ENCODE measurements around the gene TPP2. TPM values are rescaled to one million over a fixed set of nuclear protein-coding genes. Genes with fewer than 3 reads are reported as not detected.

TPP2 gene
- total RNA-seq, 2 donors from 2014 or later = 64.2 to 80.6 TPM

GRCh38 chr13:102694937-102695336 is 98.2 kb downstream of the TPP2 start, which contains the start of gene METTL21C:
METTL21C (minus strand) TSS chr13:102695044; CDS start chr13:102694498, 546 bp downstream.
- no peak for DNase-seq
- Histone ChIP-seq H3K9ac (ENCODE audit: extremely low read depth, low read length, poor library complexity, severe bottlenecking) (no peak within 1 kb of the TSS), H3K9me3 (ENCODE audit: control insufficient read depth, low read length) (peaks cover 26% of the 10 kb centered on the region), H3K27ac (ENCODE audit: low read depth, low read length) (no peak within 1 kb of the TSS), H3K36me3 (ENCODE audit: control insufficient read depth, insufficient read depth, low read length) (no peaks in the 10 kb centered on the region), H3K27me3 (ENCODE audit: control insufficient read depth, insufficient read depth, low read length, poor library complexity, severe bottlenecking) (no peaks in the 10 kb centered on the region), H3K4me3 (ENCODE audit: low read length) (no peak within 1 kb of the TSS), H3K4me1 (ENCODE audit: control insufficient read depth, insufficient read depth, low read length) (peaks cover 3% of the 10 kb centered on the region)
- WGBS, 2 experiments (ENCODE audit: insufficient coverage in 1 of 2, insufficient read length in 1 of 2) = 88 to 92% methylated on average over 6 of the region's 6 CpGs
- TF ChIP-seq CTCF (conservative IDR thresholded peaks at IDR 0.05) = no peak
- Mint-ChIP-seq H3K9me3 (peaks cover 18% of the 10 kb centered on the region), H3K4me3 (no peak within 1 kb of the TSS), H3K27ac (no peak within 1 kb of the TSS), H3K4me1 (peaks cover 16% of the 10 kb centered on the region), H3K36me3 (ENCODE audit: low read depth) (no peaks in the 10 kb centered on the region), H3K27me3 (ENCODE audit: insufficient read depth) (peaks cover 3% of the 10 kb centered on the region)

- peaks cover 18% of the 10 kb centered on the region for H3K9me3 Mint-ChIP-seq
- H3K27me3 Mint-ChIP-seq (ENCODE audit: insufficient read depth) = peaks cover 3% of the 10 kb centered on the region
- peaks cover 16% of the 10 kb centered on the region for H3K4me1 Mint-ChIP-seq
- peaks cover 26% of the 10 kb centered on the region for H3K9me3 ChIP-seq (ENCODE audit: control insufficient read depth, low read length)
- TF ChIP-seq CTCF (conservative IDR thresholded peaks at IDR 0.05) = no peak
- H3K4me3 Mint-ChIP-seq = no peak overlapping the region
- H3K36me3 ChIP-seq (ENCODE audit: control insufficient read depth, insufficient read depth, low read length) = no peaks in the 10 kb centered on the region
- no peak overlapping the region for H3K27ac ChIP-seq (ENCODE audit: low read depth, low read length)
- no peak for DNase-seq
- H3K4me3 ChIP-seq (ENCODE audit: low read length) = no peak overlapping the region
- H3K27ac Mint-ChIP-seq = no peak overlapping the region
- no peaks in the 10 kb centered on the region for H3K36me3 Mint-ChIP-seq (ENCODE audit: low read depth)
- no peak overlapping the region for H3K9ac ChIP-seq (ENCODE audit: extremely low read depth, low read length, poor library complexity, severe bottlenecking)
- 94 to 95% methylated on average over 3 to 4 of the region's 4 CpGs for WGBS, 2 experiments (ENCODE audit: insufficient coverage in 1 of 2, insufficient read length in 1 of 2)
- no peaks in the 10 kb centered on the region for H3K27me3 ChIP-seq (ENCODE audit: control insufficient read depth, insufficient read depth, low read length, poor library complexity, severe bottlenecking)
- H3K4me1 ChIP-seq (ENCODE audit: control insufficient read depth, insufficient read depth, low read length) = peaks cover 3% of the 10 kb centered on the region
Measured at GRCh38 chr13:102696465-102696864, 99.7 kb downstream of the TPP2 start.

- no peak for DNase-seq
- no peak overlapping the region for H3K4me3 Mint-ChIP-seq
- WGBS, 2 experiments (ENCODE audit: insufficient coverage in 1 of 2, insufficient read length in 1 of 2) = 86 to 100% methylated on average over 1 to 6 of the region's 6 CpGs
- H3K9me3 Mint-ChIP-seq = peaks cover 18% of the 10 kb centered on the region
- Histone ChIP-seq H3K36me3 (ENCODE audit: control insufficient read depth, insufficient read depth, low read length) (no peaks in the 10 kb centered on the region), H3K9me3 (ENCODE audit: control insufficient read depth, low read length) (peaks cover 26% of the 10 kb centered on the region), H3K27me3 (ENCODE audit: control insufficient read depth, insufficient read depth, low read length, poor library complexity, severe bottlenecking) (no peaks in the 10 kb centered on the region), H3K9ac (ENCODE audit: extremely low read depth, low read length, poor library complexity, severe bottlenecking) (no peak overlapping the region), H3K27ac (ENCODE audit: low read depth, low read length) (no peak overlapping the region), H3K4me3 (ENCODE audit: low read length) (no peak overlapping the region), H3K4me1 (ENCODE audit: control insufficient read depth, insufficient read depth, low read length) (no peaks in the 10 kb centered on the region)
- peaks cover 8% of the 10 kb centered on the region for H3K4me1 Mint-ChIP-seq
- peaks cover 3% of the 10 kb centered on the region for H3K27me3 Mint-ChIP-seq (ENCODE audit: insufficient read depth)
- no peak overlapping the region for H3K27ac Mint-ChIP-seq
- no peaks in the 10 kb centered on the region for H3K36me3 Mint-ChIP-seq (ENCODE audit: low read depth)
- no peak for TF ChIP-seq CTCF (conservative IDR thresholded peaks at IDR 0.05)
Measured at GRCh38 chr13:102697264-102697663, 100.5 kb downstream of the TPP2 start.

Data from endodermal cell (in vitro differentiated cells).